Left lung (tissue), 14 donors: ENCODE measurements around the gene WDR47. TPM values are rescaled to one million over a fixed set of nuclear protein-coding genes. Genes with fewer than 3 reads are reported as not detected.

Experiments
- ATAC-seq: fragments of 200-7000 bp; cut with Tn5 transposase; one replicate; pipeline ENCODE4 v1.9.1; 2020; ENCODE audit warnings: moderate library complexity
- DNase-seq, 4 donors: peaks; one replicate each; pipeline ENCODE4 v3.0.0-alpha.2; 2013 to 2020
- H3K27ac ChIP-seq, 2 donors: fragments of 200-600 bp; sonication (generic) in 1 of 2; one replicate each; pipeline versions ENCODE4 v1.5.0 to v1.8.0; 2020 to 2021
- H3K27me3 ChIP-seq, 2 donors: fragments of 200-600 bp; sonication (generic) in 1 of 2; one replicate each; pipeline versions ENCODE4 v1.5.0 to v1.8.0; 2020 to 2021
- H3K36me3 ChIP-seq, 2 donors: fragments of 200-600 bp; sonication (generic) in 1 of 2; one replicate each; pipeline versions ENCODE4 v1.5.0 to v1.8.0; 2020 to 2021
- H3K4me1 ChIP-seq, 2 donors: fragments of 200-600 bp; one replicate each; pipeline ENCODE4 v1.8.0; 2021
- H3K4me3 ChIP-seq, 2 donors: fragments of 200-600 bp; sonication (generic) in 1 of 2; one replicate each; pipeline versions ENCODE4 v1.5.0 to v1.8.0; 2020 to 2021; ENCODE audit warnings: mild to moderate bottlenecking in 1 of 2
- H3K9me3 ChIP-seq, 2 donors: fragments of 200-600 bp; sonication (generic) in 1 of 2; one replicate each; pipeline versions ENCODE4 v1.5.0 to v1.8.0; 2020 to 2021
- CTCF ChIP-seq, 2 donors: fragments of 200-600 bp; sonication (generic) in 1 of 2; IDR thresholded peaks; one replicate each; pipeline versions ENCODE4 v1.5.0 to v1.8.0; 2021; ENCODE audit warnings: antibody characterized with exemption in 2 of 2
- intact Hi-C, 2 donors: fragments of 100-400 bp; cut with DNase I; formaldehyde crosslinking; loops; one replicate each; pipeline versions ENCODE4 v1.11.2 to v1.14.2; 2022
- long read RNA-seq, 12 donors: library from polyadenylated mRNA in 2 of 12; unstranded in 2 of 12; transcript quantifications; one replicate each; pipeline ENCODE4 v2.0.0 and lab custom pipeline, GENCODE V29; 2019 to 2026
- polyA plus RNA-seq, 6 donors: library from polyadenylated mRNA; unstranded; fragments of 120-200 nt; gene quantifications; one replicate each; pipeline ENCODE4 v1.2.1, GENCODE V29; 2013; ENCODE audit not compliant: insufficient read length in 6 of 6
- total RNA-seq, 2 donors: library from RNA; stranded (reverse); fragmentation: NEBNext Ultra II Directional; extraction: Animal tissue kit (Norgen Biotek cat#: 25700); gene quantifications; one replicate each; pipeline ENCODE4 v1.2.1, GENCODE V29; 2021
- donor health status: DM: no; HTN: yes; CAD: no.
- donor health status: DM: no; HTN: no; CAD: no.

WDR47 gene
- total RNA-seq (10 to 100 TPM; 15.2 to 18.5 TPM), polyA plus RNA-seq (10 to 100 TPM; 14.1 to 17.5 (median 15.3) TPM)
- long read RNA-seq, donor 1, full-length matches to known transcripts: 1 of 19 reads
- long read RNA-seq, donor 1, partial matches to known transcripts: 18 of 19 reads
- long read RNA-seq, donor 1, other reads (novel, unspliced or antisense): 0 of 19 reads
- long read RNA-seq, donor 2, full-length matches to known transcripts: 1 of 1 reads
- long read RNA-seq, donor 2, partial matches to known transcripts: 0 of 1 reads
- long read RNA-seq, donor 2, other reads (novel, unspliced or antisense): 0 of 1 reads
- long read RNA-seq, donor 3, full-length matches to known transcripts: 1 of 1 reads
- long read RNA-seq, donor 3, partial matches to known transcripts: 0 of 1 reads
- long read RNA-seq, donor 3, other reads (novel, unspliced or antisense): 0 of 1 reads
- long read RNA-seq, donor 4, partial matches to known transcripts: 4 of 4 reads
- long read RNA-seq, donor 4, other reads (novel, unspliced or antisense): 0 of 4 reads
- long read RNA-seq, donor 5, full-length matches to known transcripts: 1 of 6 reads
- long read RNA-seq, donor 5, partial matches to known transcripts: 5 of 6 reads
- long read RNA-seq, donor 5, other reads (novel, unspliced or antisense): 0 of 6 reads
- long read RNA-seq, donor 6, partial matches to known transcripts: 5 of 5 reads
- long read RNA-seq, donor 6, other reads (novel, unspliced or antisense): 0 of 5 reads
- long read RNA-seq, donor 7, full-length matches to known transcripts: 1 of 1 reads
- long read RNA-seq, donor 7, partial matches to known transcripts: 0 of 1 reads
- long read RNA-seq, donor 7, other reads (novel, unspliced or antisense): 0 of 1 reads
- long read RNA-seq, donor 8, full-length matches to known transcripts: 1 of 1 reads
- long read RNA-seq, donor 8, partial matches to known transcripts: 0 of 1 reads
- long read RNA-seq, donor 8, other reads (novel, unspliced or antisense): 0 of 1 reads
- long read RNA-seq, donor 9: 0 reads
- long read RNA-seq, donor 10, partial matches to known transcripts: 1 of 1 reads
- long read RNA-seq, donor 10, other reads (novel, unspliced or antisense): 0 of 1 reads
- long read RNA-seq, donor 11, full-length matches to known transcripts: 5 of 30 reads
- long read RNA-seq, donor 11, partial matches to known transcripts: 25 of 30 reads
- long read RNA-seq, donor 11, other reads (novel, unspliced or antisense): 0 of 30 reads
- long read RNA-seq, donor 12, partial matches to known transcripts: 34 of 34 reads
- long read RNA-seq, donor 12, other reads (novel, unspliced or antisense): 0 of 34 reads

- no peaks in the 10 kb centered on the region for H3K27me3 ChIP-seq
- no peak for TF ChIP-seq CTCF (IDR thresholded peaks at IDR 0.05)
- intact Hi-C loops: no loop called here
- no peaks in the 10 kb centered on the region for H3K36me3 ChIP-seq
- peak within 1 kb of the TSS; percentile 70 to 78 for H3K4me3 ChIP-seq
- peak; percentile 99 for ATAC-seq
- no peaks in the 10 kb centered on the region for H3K9me3 ChIP-seq
- DNase-seq: peak; percentile 85 to 99 (median 96)
- peak within 1 kb of the TSS; percentile 68 to 88 for H3K27ac ChIP-seq
- peaks cover 7 to 16% of the 10 kb centered on the region in 2 donors for H3K4me1 ChIP-seq
Observed at GRCh38 chr1:109041621-109042468, at the start of gene WDR47. WDR47 (minus strand) TSS chr1:109042102; CDS start chr1:109023512, 18,590 bp downstream.

DNA sequence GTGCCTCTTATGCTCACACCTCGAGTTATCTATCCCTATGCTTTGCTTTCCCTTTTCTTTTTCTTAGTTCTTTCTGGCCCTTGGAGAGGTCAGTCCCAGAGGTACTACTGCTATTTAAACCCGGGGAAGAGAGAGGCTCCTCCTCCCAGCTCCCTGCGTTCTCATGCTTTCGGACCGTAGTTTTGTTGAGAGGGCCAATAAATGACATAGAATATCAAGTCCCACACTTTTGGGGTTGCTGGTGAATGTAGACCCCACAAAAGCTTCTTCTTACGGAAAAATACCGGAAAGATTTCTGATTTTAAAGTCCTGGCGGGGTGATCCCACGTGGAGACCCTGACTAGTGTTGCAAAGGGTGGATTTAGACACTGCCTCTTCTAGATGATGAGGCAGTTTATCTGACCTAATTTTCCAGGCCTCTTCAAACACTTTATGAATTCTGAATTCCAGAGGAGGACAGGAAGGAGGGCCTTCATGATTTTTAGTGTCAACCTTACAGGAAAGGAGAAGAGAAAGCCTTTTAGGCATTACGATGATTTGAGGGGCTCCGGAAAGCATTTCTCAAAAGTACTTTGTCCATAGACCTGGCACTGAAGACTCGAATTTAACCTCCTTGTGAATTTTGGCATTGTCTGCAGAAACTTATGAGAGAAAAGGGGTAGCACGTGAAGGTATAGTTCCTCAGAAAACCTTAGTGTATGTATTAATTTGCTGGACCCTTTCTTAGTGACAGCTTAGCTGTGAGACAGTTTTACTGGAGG is 49.4 kb upstream of the WDR47 start:
- no peaks in the 10 kb centered on the region for H3K27me3 ChIP-seq
- no peaks in the 10 kb centered on the region for H3K9me3 ChIP-seq
- DNase-seq: no peak
- peaks cover 0 to 25% of the 10 kb centered on the region in 2 donors for H3K36me3 ChIP-seq
- intact Hi-C loops: no loop called here
- peak; percentile 78 for ATAC-seq
- H3K27ac ChIP-seq: peak overlapping the region; percentile 96 to 99
- no peak for TF ChIP-seq CTCF (IDR thresholded peaks at IDR 0.05)
- H3K4me1 ChIP-seq: peaks cover 0 to 62% of the 10 kb centered on the region in 2 donors
- H3K4me3 ChIP-seq: peak overlapping the region; percentile 74 to 90

DNA sequence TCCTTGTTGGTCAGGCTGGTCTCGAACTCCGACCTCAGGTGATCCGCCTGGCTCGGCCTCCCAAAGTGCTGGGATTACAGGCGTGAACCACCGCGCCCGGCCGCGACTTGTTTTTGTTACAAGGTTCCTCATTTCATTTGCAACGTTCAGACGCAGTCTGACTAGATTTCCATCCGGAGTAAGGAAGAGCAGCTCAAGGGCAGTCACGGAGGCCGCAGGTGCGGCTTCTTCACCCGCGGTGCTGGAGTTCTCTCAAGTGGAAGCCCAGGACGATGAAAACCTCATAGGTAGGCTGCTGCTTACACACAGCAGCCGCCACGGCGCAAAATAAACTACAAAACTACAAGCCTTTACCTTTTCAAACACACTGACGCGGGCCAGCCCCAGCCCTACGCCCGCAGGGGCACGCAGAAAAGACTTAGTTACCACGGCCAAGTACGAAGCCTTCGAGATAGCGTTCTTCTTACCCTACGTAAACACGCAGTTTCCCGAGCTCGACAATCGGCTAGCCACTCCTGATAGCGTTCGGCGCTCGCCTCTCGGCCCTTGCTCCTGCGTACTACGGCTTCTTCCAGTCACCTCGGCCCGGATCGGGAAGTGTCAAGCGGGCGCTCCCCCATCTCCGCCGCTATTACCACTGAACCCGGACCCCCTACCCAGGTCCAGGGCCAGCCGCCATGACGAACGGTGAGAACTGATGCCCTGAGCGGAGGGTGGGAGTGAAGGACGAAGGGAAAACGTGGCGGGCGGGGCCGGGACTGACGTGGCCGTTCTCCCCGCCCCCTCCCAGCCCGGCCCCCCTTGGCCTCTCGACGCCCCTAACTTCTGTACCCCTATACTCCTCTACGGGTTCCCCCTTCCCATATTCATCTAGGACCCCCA is 48.5 kb upstream of the WDR47 start, which contains the start of gene TMEM167B:
Gene TMEM167B (plus strand): TSS at position 569 of the 882 bp plus-strand sequence. CDS start 109 bp downstream, at position 678.
- ATAC-seq (peak; percentile 96), DNase-seq (peak; percentile 90 to 96 (median 95))
- H3K27ac ChIP-seq: peak within 1 kb of the TSS; percentile 96 to 99
- peak within 1 kb of the TSS; percentile 74 to 90 for H3K4me3 ChIP-seq
- no peak for TF ChIP-seq CTCF (IDR thresholded peaks at IDR 0.05)
- peaks cover 0 to 55% of the 10 kb centered on the region in 2 donors for H3K4me1 ChIP-seq
- no peaks in the 10 kb centered on the region for H3K27me3 ChIP-seq
- intact Hi-C loops: no loop called here
- peaks cover 0 to 25% of the 10 kb centered on the region in 2 donors for H3K36me3 ChIP-seq
- no peaks in the 10 kb centered on the region for H3K9me3 ChIP-seq
